ENCODE measurements around the gene CACNA1I. TPM values are rescaled to one million over a fixed set of nuclear protein-coding genes. Genes with fewer than 3 reads are reported as not detected.

CACNA1I gene
- total RNA-seq, 1 experiment from 2014 or later, result 2.1 TPM

- Mint-ChIP-seq H3K36me3 (no peaks in the 10 kb centered on the region), H3K9me3 (no peaks in the 10 kb centered on the region), H3K4me1 (peaks cover 15% of the 10 kb centered on the region; the same call in 1 of the 2 replicates), H3K27ac (no peak overlapping the region), H3K27me3 (ENCODE audit: low read depth) (no peaks in the 10 kb centered on the region), H3K4me3 (no peak overlapping the region)
- DNase-seq (ENCODE audit: low spot score) (no peak), ATAC-seq (no peak)
- POLR2A ChIA-PET, result no interaction called here
- no peak for TF ChIP-seq PRRX2 (CRISPR knock-in tag; IDR thresholded peaks at IDR 0.05)
- TF ChIP-seq ZNF281 (CRISPR knock-in tag; IDR thresholded peaks at IDR 0.05), result no peak
- TF ChIP-seq ZNF671 (CRISPR knock-in tag; IDR thresholded peaks at IDR 0.05), result no peak
- no peak for TF ChIP-seq PREB (CRISPR knock-in tag; IDR thresholded peaks at IDR 0.05; ENCODE audit: borderline replicate concordance)
- TF ChIP-seq ZNF219 (CRISPR knock-in tag; IDR thresholded peaks at IDR 0.05; ENCODE audit: borderline replicate concordance), result no peak
- TF ChIP-seq ZNF416 (CRISPR knock-in tag; IDR thresholded peaks at IDR 0.05), result no peak
- TF ChIP-seq CREB1 (CRISPR knock-in tag; IDR thresholded peaks at IDR 0.05), result no peak
- TF ChIP-seq ETV6 (CRISPR knock-in tag; IDR thresholded peaks at IDR 0.05), result no peak
- no peak for TF ChIP-seq SMAD3 (CRISPR knock-in tag; IDR thresholded peaks at IDR 0.05; ENCODE audit: borderline replicate concordance)
- TF ChIP-seq IRF1 (CRISPR knock-in tag; IDR thresholded peaks at IDR 0.05), result no peak
- TF ChIP-seq ZNF512 (CRISPR knock-in tag; IDR thresholded peaks at IDR 0.05; ENCODE audit: borderline replicate concordance), result no peak
- TF ChIP-seq JAZF1 (CRISPR knock-in tag; IDR thresholded peaks at IDR 0.05), result no peak
- no peak for TF ChIP-seq ZMAT4 (CRISPR knock-in tag; IDR thresholded peaks at IDR 0.05)
- no peak for TF ChIP-seq FOXK1 (CRISPR knock-in tag; IDR thresholded peaks at IDR 0.05)
- no peak for TF ChIP-seq FOXJ3 (CRISPR knock-in tag; IDR thresholded peaks at IDR 0.05; ENCODE audit: borderline replicate concordance)
- TF ChIP-seq NR1H2 (CRISPR knock-in tag; IDR thresholded peaks at IDR 0.05), result no peak
- TF ChIP-seq ZNF138 (CRISPR knock-in tag; conservative IDR thresholded peaks at IDR 0.05), result no peak
- TF ChIP-seq ZNF317 (CRISPR knock-in tag; IDR thresholded peaks at IDR 0.05; ENCODE audit: borderline replicate concordance, low read depth), result no peak
- CTCF ChIA-PET, result interaction anchor here (0.8 to 2.8 kb wide), 7 partner anchors 11 to 198 kb away, joined by 3 to 17 read pairs (median 3); no protein-coding TSS in a partner anchor
These were observed 162.1 kb downstream of the CACNA1I start for GRCh38 chr22:39732625-39733024.

- ChIA-PET POLR2A (no interaction called here), CTCF (interaction anchor here (1.3 to 2.8 kb wide), 2 partner anchors 13 to 198 kb away, joined by 3 to 17 read pairs; no protein-coding TSS in a partner anchor)
- no peak for ATAC-seq
- no peak overlapping the region for H3K27ac Mint-ChIP-seq
- peaks cover 12% of the 10 kb centered on the region for H3K4me1 Mint-ChIP-seq
- no peak for DNase-seq (ENCODE audit: low spot score)
- H3K4me3 Mint-ChIP-seq, result no peak overlapping the region
- no peaks in the 10 kb centered on the region for H3K9me3 Mint-ChIP-seq
- H3K36me3 Mint-ChIP-seq, result no peaks in the 10 kb centered on the region
- no peaks in the 10 kb centered on the region for H3K27me3 Mint-ChIP-seq (ENCODE audit: low read depth)
- no peak for TF ChIP-seq ESRRA (CRISPR knock-in tag; IDR thresholded peaks at IDR 0.05; ENCODE audit: borderline replicate concordance)
- TF ChIP-seq IRF1 (CRISPR knock-in tag; IDR thresholded peaks at IDR 0.05), result no peak
- TF ChIP-seq ATF6 (CRISPR knock-in tag; IDR thresholded peaks at IDR 0.05), result no peak
- no peak for TF ChIP-seq ZNF317 (CRISPR knock-in tag; IDR thresholded peaks at IDR 0.05; ENCODE audit: borderline replicate concordance, low read depth)
- no peak for TF ChIP-seq AR (CRISPR knock-in tag; IDR thresholded peaks at IDR 0.05)
These were observed 162.6 kb downstream of the CACNA1I start for GRCh38 chr22:39733191-39733590.
